Ovary (tissue), 9 donors: ENCODE results near the gene MYRIP. TPM values are rescaled to one million over a fixed set of nuclear protein-coding genes. Genes with fewer than 3 reads are reported as not detected.

ENCODE experiments used
- DNase-seq, 5 donors: peaks; one replicate each; pipeline ENCODE4 v3.0.0-alpha.2; 2019 to 2020
- H3K27ac ChIP-seq, 2 donors: fragments of 200-600 bp; one replicate each; pipeline versions ENCODE4 v1.5.1 to v1.8.0; 2019 to 2022
- H3K27me3 ChIP-seq: fragments of 200-600 bp; one replicate; pipeline ENCODE4 v1.8.0; 2022
- H3K36me3 ChIP-seq: fragments of 200-600 bp; sonication (generic); one replicate; pipeline ENCODE4 v1.5.1; 2019
- H3K4me1 ChIP-seq: one replicate; pipeline ENCODE4 v1.8.1; 2013; ENCODE audit warnings: mild to moderate bottlenecking, moderate library complexity; ENCODE audit not compliant: insufficient read depth
- H3K4me3 ChIP-seq: fragments of 200-600 bp; sonication (generic); one replicate; pipeline ENCODE4 v1.5.1; 2017
- H3K9me3 ChIP-seq, 2 donors: fragments of 200-600 bp in 1 of 2; sonication (generic) in 1 of 2; one replicate each; pipeline versions ENCODE4 v1.5.1 to v1.8.1; 2013 to 2019; ENCODE audit warnings: mild to moderate bottlenecking in 1 of 2, moderate library complexity in 1 of 2
- EP300 ChIP-seq: sonication (generic); formaldehyde crosslinking; IDR thresholded peaks from one replicate; pipeline ENCODE4 v1.6.1; 2017; ENCODE audit warnings: antibody characterized with exemption
- POLR2A ChIP-seq: fragments of 450-650 bp; IDR thresholded peaks from one replicate; pipeline ENCODE4 v1.6.1; 2017; ENCODE audit warnings: antibody characterized with exemption, mild to moderate bottlenecking, moderate library complexity
- WGBS, 3 donors: extraction: QIAGEN DNeasy Blood & Tissue Kit in 1 of 3; methylation state at CpG; one replicate each; pipeline versions ENCODE4 v1.1.5 to v1.1.7; 2013 to 2017; 5-methylcytosine and 5-hydroxymethylcytosine counted together
- intact Hi-C, 4 donors: fragments of 100-400 bp; cut with DNase I; formaldehyde crosslinking; loops; one replicate each; pipeline versions ENCODE4 v1.11.0 to v1.15.1; 2022 to 2023
- polyA plus RNA-seq, 2 donors: library from polyadenylated mRNA; stranded (reverse); fragments of 200-250 nt in 1 of 2; fragments of 350-450 nt in 1 of 2; fragmentation: Illumina TruSeq in 1 of 2; extraction: RNeasy Lipid Tissue Mini Kit (QIAGEN cat#74804) in 1 of 2; gene quantifications; one replicate each; pipeline ENCODE4 v1.2.3, GENCODE V29; 2013 to 2014
- total RNA-seq, 7 donors: library from RNA; depleted of rRNA in 2 of 7; stranded (reverse); fragments of >200 nt in 2 of 7; fragmentation: NEBNext Ultra II Directional in 3 of 7; extraction: Animal tissue kit (Norgen Biotek cat#: 25700) in 3 of 7; gene quantifications; one replicate each; pipeline versions ENCODE4 v1.1.0 to v1.2.4, GENCODE V29; 2016 to 2023
- TF ChIP-seq, protein P1 (sequence below), 3 donors: fragments of 450-650 bp in 2 of 3; fragments of 200-600 bp in 1 of 3; IDR thresholded peaks; one replicate each; pipeline versions ENCODE4 v1.5.1 to v1.8.0; 2016 to 2022; ENCODE audit warnings: antibody characterized with exemption in 3 of 3, mild to moderate bottlenecking in 1 of 3
- donor health status: DM: no; HTN: no; CAD: no; lungs with moderate emphysema.
- donor health status: DM: no; HTN: no; CAD: no.
- donor health status: Bipolar disorder and iron deficiency.
- donor health status: DM: yes; HTN: yes; CAD: no.
- donor health status: DM: no; HTN: no; CAD: no.
- donor health status: DM: yes; HTN: yes; CAD: no.

The MYRIP gene
- total and polyA plus RNA-seq, 9 donors, result 2.8 to 8.4 (median 4.5) TPM

DNA sequence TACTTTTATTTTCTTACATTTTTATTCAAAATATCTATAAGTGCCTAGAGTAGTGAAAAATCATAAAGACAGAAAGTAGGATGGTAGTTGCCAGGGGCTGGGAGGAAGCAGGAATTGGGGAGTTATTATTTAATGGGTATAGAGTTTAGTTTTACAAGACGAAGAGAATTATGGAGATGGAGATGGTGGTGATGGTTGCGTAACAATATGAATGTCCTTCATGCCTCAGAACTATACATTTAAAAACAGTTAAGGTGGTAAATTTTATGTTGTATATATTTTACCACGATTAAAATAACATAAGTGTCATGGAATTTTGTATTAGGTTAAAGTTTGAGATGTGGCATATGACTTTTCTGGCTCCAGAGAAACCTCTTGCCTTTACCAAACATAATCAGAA is 171.4 kb downstream of the MYRIP start:
- H3K4me1 ChIP-seq, result peaks cover 1% of the 10 kb centered on the region
- intact Hi-C loops, result no loop called here
- no peaks in the 10 kb centered on the region for H3K9me3 ChIP-seq
- no peak overlapping the region for H3K4me3 ChIP-seq
- DNase-seq, result no peak
- no peak overlapping the region for H3K27ac ChIP-seq
- TF ChIP-seq EP300 (no peak), POLR2A (no peak)
- TF ChIP-seq, protein P1, sequence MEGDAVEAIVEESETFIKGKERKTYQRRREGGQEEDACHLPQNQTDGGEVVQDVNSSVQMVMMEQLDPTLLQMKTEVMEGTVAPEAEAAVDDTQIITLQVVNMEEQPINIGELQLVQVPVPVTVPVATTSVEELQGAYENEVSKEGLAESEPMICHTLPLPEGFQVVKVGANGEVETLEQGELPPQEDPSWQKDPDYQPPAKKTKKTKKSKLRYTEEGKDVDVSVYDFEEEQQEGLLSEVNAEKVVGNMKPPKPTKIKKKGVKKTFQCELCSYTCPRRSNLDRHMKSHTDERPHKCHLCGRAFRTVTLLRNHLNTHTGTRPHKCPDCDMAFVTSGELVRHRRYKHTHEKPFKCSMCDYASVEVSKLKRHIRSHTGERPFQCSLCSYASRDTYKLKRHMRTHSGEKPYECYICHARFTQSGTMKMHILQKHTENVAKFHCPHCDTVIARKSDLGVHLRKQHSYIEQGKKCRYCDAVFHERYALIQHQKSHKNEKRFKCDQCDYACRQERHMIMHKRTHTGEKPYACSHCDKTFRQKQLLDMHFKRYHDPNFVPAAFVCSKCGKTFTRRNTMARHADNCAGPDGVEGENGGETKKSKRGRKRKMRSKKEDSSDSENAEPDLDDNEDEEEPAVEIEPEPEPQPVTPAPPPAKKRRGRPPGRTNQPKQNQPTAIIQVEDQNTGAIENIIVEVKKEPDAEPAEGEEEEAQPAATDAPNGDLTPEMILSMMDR (IDR thresholded peaks at IDR 0.05), result no peak
- no peaks in the 10 kb centered on the region for H3K36me3 ChIP-seq
- no peaks in the 10 kb centered on the region for H3K27me3 ChIP-seq
- 64 to 72% (median 66%) methylated on average over 3 of the region's 3 CpGs for WGBS, 3 donors

DNA sequence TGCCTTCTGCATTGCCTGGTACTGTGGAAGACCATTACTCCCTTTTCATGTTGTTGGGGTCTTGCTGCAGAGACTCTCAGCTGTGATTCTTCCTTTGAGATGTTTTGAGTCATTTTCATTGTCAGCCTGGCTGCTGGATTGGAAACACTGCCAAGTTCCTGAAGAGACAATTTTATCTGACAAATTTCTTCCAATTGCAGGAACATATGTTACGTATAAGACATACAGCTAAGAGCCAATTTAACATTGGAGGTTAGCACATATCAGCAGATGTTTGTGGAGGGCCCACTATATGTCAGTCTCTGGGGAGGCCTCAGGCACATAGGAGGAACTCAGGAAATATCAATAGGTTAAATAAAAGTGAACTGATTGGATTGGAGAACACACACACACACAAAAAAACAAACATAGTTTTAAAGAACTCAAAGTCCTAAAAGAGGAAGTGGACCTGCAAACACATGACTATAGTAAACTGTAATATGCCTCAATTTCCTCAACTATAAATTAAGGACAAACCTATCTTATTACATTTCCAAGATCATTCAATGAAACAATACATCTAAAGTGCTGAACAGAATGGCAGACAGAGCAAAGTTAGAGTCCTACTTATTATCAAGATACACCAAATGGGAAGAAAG is 172.3 kb downstream of the MYRIP start:
- no peak for TF ChIP-seq EP300
- no peak for TF ChIP-seq POLR2A
- TF ChIP-seq, protein P1 (IDR thresholded peaks at IDR 0.05), result no peak
- Histone ChIP-seq H3K36me3 (no peaks in the 10 kb centered on the region), H3K4me3 (no peak overlapping the region), H3K9me3 (no peaks in the 10 kb centered on the region), H3K27me3 (no peaks in the 10 kb centered on the region), H3K27ac (no peak overlapping the region), H3K4me1 (peaks cover 1% of the 10 kb centered on the region)
- WGBS, 3 donors, result 55 to 63% (median 61%) methylated on average over 1 of the region's 1 CpG
- intact Hi-C loops, result no loop called here
- no peak for DNase-seq

DNA sequence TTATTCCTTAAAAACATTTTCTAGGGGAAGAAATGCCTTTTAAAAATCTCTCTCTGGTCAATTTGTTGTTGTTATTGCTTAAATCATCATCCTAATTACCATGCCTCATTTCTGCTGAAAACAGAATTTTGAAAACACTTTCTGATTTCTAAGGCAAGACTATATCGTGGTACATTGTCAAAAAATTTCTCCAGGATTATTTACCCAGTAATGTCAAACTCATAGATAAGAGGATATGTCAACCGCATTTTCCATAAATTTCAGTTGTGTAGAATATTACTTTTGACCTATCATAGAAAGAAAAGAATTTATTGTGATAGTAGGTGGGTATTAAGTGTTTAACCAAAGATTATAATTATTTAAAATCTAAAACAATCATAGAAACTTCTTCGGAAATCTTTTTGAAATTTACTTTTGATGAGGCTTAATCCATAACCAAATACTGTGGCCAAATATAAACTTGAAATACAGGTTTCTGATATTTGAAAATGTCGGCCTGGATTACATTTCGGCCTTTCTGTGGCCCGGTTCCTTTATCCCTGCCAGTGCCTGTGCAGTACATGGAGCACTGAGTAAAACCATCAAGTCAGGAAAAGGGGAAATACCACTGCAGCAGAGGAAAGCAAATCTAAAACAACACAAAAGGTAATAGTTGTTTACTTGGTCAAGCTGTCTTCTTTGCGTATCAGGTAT is 173.4 kb downstream of the MYRIP start:
- 75 to 92% (median 87%) methylated on average over 7 of the region's 7 CpGs for WGBS, 3 donors

DNA sequence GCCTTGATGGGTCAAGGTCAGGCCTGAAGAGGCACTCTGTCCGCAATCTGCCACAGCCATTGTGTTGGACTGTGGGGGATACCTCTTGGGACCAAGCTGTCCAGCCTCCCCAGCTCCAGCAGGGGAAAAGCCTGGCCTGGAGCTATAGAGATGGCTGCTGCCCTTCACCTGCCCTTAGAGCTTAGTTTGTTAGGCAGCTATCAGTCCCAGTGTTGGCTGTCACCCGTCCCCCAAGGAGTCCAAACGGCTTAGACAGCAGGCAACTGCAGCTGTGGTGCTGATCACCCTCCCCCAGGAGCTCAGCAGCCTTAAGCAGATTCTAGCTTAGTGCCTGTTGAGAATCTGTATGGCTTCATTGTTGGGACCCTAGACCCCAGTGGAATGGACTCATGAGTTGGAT is 180.3 kb downstream of the MYRIP start:
- 75 to 84% (median 82%) methylated on average over 3 of the region's 3 CpGs for WGBS, 3 donors
- intact Hi-C loops, result no loop called here
- TF ChIP-seq, protein P1 (IDR thresholded peaks at IDR 0.05), result no peak
- no peak for TF ChIP-seq POLR2A
- TF ChIP-seq EP300, result no peak
- no peak for DNase-seq
- Histone ChIP-seq H3K27me3 (no peaks in the 10 kb centered on the region), H3K36me3 (no peaks in the 10 kb centered on the region), H3K4me3 (no peak overlapping the region), H3K4me1 (no peaks in the 10 kb centered on the region), H3K9me3 (peaks cover 0 to 3% of the 10 kb centered on the region in 2 donors), H3K27ac (no peak overlapping the region)

More for the DNA sequence above, 173.4 kb downstream of the MYRIP start:
- TF ChIP-seq EP300 (no peak), POLR2A (no peak)
- TF ChIP-seq, protein P1 (IDR thresholded peaks at IDR 0.05), result no peak
- Histone ChIP-seq H3K36me3 (no peaks in the 10 kb centered on the region), H3K27me3 (no peaks in the 10 kb centered on the region), H3K27ac (no peak overlapping the region), H3K4me1 (peaks cover 1% of the 10 kb centered on the region), H3K4me3 (no peak overlapping the region), H3K9me3 (no peaks in the 10 kb centered on the region)
- intact Hi-C loops, result no loop called here
- DNase-seq, result no peak
